Activated CD4-positive, alpha-beta T cell treated with anti-CD3 and anti-CD28 coated beads, Interleukin-2, Interleukin-6, amounts not matched to agents 100 ng/mL and 50 ng/mL, durations not matched to agents 16 hours and 8 hours (primary cell): ENCODE results near the gene PLA2G6.
"Not testable (repeated sequence)": the region's sequence is repeated elsewhere in the genome, so short reads cannot be mapped to it uniquely, and the experiment has no call there.

ENCODE experiments used
- DNase-seq: peaks from one replicate; pipeline ENCODE4 v3.0.0-alpha.2; 2020

The PLA2G6 gene

DNA sequence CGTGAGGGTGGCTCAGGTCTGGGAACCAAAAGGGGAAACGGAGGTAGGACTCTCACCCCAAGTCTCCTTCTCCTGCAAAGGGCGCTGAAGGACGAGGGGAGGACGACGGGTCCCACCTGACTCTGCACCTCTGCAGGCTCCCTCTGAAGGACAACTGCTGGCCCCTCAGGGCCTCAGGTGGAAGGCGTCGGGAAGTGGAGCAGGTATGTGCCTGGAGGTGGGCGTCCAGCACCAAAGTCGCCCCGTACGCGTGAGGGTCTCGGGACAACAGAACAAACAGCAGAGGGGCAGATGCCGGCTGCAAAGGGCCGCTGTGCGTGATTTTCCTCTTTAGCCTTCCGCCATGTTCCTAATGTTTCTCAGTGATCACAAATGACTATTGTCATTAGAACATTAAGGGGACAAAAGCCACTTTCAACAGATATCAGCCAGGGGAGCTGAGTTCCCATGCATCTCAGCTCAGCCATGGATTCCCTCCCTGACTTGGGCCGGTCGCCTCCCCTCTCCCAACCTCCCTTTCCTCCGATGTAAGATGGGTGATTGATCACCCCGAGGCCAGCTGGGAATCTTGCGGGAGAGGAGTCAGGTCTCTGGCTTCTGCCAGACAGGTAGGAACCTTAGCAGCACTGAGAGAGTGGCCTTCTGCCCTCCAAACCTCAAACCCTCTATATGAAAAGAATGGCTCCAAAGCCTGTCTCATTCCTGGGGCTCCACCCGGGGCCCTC lies 98.5 kb downstream of the PLA2G6 start:
- DNase-seq = no peak

DNA sequence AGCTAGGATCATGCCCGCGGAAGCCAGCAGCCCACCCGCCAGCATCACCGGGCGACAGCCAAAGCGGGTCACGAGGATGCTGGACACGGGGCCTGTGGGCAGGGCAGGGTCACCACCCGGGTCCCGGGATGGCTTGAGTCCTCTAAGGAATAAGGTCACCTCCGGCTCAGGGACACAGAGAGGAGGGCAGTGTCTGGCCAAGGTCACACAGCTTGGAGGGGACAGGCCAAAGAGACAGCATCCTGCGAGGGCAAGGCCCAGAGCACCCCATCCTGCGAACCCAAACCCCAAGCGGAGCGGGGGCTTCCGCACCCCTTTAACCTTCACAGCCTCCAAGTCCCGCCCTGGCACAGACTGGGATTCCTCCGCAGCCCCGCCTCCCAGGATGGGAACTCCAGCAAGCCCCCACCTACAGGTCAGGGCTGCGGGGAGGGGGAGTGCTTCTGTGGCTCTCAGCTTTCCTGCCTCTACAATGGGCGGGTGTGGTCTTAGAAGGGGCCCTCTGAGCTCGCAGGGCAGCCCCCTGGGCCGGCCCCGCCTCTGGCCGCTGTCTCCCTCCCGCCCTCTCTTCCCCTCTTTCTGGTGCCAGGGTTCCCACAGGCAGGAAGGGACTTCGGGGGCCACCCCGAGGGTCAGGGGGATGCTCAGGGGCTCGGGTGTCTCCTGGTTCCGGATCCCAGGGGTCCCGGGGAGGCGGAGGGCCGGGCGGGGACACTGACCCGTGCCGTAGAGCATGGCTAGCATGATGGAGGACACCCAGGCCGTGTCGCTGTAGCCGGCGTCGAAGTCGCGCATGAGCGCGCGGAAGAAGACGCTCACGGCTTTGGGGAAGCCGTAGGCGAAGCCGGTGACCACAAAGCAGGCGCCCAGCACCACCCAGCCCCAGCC lies 99.4 kb downstream of the PLA2G6 start:
- no peak for DNase-seq

DNA sequence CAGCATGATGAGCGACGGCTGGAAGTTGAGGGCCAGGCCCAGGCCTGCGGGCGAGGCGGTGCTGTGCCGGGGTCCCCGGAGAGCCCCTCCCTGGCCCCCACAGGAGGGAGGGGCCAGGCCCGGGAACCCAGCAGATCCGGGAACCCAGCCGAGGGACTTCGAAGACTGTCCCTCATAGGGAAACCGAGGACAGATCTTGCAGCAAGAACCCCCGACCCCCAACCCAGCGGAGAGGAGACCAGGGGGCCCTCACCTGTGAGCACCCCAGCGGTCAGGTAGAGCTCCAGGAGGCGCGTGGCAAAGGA lies 100.0 kb downstream of the PLA2G6 start:
- DNase-seq = no peak

DNA sequence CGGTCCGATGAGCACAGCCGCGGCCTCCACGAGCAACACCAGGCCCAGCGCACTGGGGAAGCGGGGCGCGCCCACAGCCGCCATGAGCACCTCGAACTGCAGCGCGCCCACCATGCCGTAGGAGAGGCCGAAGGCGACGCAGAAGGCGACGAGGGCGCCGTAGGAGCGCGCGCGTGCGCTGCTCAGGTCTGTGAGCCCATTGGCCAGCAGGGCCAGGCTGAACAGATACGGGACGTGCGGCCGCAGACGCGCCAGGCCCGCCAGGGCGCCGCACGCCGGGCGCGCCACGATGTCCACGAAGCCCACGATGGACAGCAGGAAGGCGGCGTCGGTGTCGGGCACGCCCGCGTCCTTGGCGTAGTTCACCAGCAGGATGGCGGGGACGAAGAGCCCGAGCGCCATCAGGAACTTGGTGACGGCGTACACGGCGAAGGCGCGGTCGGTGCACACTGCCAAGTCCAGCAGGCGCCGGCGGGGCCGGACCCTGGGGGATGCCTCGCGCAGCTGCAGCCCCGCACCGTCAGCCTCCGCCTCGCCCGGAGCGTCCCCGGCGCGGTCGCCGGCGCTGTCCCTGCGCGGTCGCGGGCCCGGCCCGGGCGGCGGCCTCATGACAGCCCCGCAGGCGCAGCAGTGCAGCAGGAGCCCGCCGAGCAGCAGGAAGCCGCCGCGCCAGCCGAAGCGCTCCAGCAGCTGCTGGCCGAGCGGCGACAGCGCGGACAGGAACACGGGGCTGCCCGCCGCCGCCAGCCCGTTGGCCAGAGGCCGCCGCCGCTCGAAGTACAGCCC lies 100.6 kb downstream of the PLA2G6 start:
- peak; percentile 19 for DNase-seq

DNA sequence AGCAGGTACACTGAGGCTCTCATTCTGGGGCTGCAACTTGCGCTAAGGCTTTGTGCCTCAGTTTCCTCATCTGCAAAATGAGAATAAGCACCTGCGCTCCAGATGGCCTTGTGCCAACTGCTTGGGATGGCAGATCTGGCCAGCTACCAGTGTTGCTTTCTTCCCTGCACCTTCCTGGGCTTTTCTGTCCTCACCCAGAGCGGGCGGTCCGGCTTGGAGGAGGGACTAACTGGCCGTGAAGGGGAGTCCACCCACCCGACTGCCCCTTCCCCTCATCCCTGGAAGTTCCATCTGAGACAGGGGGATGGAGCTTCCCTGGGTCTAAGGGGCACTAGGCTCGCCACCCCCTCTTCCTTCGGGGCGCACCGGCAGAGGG lies 101.2 kb downstream of the PLA2G6 start:
- DNase-seq = no peak

DNA sequence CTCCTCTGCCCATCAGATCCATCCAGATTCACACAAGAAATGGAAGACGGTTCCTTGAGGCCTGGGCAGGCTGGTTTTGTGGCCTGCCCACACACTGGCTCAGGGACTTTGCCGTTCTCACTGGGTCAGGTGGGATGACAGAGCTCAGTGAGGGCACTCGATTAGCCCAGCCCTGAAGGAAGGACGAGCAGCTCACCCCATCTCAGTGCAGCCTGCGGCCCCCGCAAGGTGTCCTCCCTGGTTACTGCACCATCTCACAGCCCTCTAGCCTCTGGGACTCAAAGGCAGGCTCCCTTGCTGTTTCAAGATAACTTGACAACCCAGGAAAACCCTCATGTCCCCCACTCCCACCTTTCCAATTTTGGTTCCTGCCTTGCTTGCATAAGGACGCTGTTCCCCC lies 101.8 kb downstream of the PLA2G6 start:
- no peak for DNase-seq

DNA sequence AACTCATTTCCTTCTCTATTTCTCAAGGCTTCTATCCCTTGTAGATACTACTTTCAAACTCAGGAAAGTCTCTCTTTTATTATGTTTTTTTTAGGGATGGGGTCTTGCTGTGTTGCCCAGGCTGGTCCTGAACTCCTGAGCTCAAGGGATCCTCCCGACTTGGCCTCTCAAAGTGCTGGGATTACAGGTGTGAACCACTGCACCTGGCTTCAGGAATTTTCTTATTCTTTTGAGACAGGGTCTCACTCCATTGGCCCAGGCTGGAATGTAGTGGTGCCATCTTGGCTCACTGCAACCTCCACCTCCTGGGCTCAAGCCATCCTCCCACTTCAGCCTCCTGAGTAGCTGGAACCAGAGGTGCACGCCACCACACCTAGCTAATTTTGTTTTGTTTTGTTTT lies 102.4 kb downstream of the PLA2G6 start:
- not testable (repeated sequence) for DNase-seq

DNA sequence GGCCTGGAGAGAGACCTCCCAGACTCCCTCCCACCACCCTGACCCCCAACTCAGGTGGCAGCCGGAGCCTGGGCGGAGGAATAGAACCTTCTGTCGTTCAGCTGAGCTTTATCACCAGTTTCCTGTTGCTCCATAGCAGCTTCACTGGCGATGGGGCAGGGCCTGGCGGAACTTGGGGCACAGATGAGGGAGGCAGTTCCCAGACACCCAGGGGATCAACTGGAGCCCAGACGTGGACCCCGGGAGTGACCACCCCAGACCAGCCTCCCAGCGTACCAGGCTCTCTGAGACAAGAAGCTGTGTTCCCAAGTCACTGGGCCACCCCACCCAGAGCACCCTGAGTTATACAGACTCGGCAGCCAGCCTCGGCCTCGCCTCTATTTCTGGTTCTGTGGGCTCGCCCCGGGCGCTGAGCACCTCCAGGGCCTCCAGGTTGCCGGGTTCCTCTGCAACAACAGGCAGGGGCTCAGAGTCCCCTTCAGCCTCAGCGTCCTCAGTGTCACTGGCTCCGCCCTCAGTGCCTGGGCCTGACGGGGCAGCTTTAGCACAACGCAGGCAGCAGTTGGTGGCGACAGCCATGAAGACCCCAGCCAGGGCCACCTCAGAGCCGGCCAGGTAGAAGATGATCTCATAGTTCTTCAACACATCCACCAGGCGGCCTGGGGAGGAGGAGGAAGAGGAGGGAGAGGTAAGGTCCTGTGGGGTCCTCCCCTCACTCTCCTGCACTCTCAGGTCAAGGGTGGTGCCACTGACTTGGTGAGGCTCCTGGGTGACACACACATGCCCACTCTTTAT lies 103.4 kb downstream of the PLA2G6 start:
- no peak for DNase-seq

DNA sequence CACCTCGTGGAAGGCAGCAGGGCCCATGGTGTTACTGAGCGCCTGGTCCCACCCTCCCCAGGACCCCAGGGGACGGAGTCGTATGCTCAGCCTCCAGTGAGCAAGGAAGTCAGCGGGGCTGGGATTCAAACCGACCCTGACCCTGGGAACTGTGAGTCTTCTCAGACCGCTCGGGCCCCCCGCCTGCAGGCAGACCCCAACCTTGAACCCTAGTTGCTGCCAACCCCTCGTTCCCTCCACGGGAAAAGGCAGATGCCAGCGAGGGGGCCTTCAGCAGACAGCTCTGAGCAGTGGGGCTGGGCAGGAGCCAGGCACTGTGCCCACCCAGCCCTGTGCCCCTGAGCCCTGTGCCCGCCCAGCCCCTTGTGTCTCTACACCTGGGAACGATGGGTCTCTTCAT lies 104.0 kb downstream of the PLA2G6 start:
- no peak for DNase-seq

DNA sequence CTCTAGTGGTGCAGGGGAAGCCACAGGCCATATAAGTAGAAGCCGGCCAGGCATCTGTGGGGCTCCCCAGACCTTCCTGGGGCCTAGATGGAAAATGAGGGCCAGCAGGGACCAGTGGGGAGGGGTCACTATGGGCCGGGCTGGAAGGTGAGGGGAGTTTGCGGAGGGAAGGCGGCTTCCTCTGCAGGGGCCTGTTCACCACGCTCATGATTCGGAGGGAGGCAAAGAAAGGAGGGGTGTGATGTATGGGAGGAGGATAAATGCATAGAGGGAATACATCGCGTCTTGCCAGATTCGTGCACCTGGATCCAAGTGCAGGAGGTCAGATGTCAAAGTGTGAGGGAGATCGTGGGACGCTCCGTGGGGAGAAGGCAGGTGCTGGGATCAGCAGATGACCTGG lies 104.5 kb downstream of the PLA2G6 start:
- DNase-seq = no peak

DNA sequence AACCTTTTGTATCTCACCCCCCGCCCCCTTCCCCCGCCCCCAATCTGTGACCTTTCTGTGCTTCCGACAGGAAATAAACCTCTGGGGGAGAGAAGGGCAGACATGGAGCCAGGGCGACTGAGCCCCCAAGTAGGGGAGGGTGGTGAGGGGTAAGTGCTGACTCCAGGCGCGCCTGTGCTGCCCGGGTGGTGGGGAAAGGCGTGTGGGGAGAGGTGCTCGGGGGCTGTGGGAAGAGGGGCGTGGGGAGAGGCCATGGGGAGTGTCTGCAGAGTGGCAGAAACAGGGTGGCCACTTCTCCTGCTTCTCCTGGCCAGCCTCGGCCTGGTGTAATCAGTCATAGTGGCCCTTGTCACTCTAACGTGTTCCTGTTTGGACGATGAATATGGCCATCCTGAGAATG lies 105.7 kb downstream of the PLA2G6 start:
- no peak for DNase-seq

DNA sequence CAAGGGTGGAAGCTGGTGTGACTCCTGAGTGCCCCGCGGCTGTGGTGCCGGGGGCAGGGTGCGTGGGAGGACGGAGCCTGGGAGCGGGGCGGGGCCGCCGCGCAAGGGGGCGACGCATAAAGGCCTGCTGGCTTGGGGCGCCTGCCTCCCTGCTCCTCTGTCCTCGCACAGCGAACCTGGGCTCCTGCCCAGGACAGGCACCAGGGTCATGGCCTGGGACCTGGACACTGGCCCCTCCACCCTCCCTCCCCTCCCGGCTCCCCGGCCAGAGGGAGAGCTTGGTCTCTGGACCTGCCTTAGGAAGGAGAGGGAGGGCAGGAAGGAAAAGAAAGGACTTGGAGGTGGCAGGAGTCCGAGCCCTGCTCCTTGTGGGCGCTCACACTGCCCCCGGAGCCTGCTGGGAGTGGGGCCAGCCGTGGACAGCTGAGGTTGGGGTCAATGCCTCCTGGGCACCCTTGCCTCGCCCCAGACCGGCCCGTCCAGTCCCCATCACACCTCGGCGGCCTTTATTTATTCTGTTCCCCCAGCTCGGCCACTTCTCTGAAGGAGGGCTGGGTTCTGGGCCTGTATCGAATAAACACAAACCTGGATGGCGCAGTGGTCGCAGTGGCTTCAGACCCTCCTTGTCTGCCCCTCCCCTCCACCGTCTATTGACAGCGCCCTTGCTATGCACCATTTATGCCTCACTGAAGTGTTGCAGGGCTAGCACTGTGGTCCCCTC lies 106.4 kb downstream of the PLA2G6 start:
- no peak for DNase-seq

DNA sequence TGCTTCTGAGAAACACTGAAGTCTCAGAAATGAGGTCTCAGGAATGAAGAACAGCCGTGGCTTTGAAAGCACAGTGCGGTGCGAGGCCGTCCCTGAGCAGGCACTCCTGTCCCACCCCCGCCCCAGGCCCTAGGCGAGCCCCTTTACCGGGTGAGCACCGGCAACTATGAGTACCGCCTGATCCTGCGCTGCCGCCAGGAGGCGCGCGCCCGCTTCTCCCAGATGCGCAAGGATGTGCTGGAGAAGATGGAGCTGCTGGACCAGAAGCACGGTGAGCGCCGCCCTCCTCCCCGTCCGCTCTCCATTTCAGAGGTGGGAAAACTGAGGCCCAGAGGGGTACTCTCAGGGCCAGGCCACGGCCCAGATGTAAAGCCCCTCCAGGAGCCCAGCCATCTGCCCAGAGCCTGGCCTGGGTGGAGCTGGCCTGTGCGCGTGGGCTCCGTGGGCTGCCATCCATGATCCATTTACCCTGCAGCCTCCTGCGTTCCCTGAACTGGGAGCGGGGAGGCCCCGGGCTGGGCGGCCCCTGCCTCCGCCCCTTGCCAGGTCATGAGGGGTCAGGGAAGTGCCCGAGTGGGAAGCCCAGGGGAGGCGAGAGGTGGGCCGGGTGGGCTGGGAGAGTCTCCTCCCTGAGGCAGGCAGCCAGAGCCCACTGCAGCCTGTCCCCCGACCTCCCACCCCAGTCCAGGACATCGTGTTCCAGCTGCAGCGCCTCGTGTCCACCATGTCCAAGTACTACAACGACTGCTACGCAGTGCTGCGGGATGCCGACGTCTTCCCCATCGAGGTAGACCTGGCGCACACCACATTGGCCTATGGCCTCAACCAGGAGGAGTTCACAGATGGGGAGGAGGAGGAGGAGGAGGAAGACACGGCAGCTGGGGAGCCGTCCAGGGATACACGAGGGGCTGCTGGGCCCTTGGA lies 107.2 kb downstream of the PLA2G6 start:
- no peak for DNase-seq

DNA sequence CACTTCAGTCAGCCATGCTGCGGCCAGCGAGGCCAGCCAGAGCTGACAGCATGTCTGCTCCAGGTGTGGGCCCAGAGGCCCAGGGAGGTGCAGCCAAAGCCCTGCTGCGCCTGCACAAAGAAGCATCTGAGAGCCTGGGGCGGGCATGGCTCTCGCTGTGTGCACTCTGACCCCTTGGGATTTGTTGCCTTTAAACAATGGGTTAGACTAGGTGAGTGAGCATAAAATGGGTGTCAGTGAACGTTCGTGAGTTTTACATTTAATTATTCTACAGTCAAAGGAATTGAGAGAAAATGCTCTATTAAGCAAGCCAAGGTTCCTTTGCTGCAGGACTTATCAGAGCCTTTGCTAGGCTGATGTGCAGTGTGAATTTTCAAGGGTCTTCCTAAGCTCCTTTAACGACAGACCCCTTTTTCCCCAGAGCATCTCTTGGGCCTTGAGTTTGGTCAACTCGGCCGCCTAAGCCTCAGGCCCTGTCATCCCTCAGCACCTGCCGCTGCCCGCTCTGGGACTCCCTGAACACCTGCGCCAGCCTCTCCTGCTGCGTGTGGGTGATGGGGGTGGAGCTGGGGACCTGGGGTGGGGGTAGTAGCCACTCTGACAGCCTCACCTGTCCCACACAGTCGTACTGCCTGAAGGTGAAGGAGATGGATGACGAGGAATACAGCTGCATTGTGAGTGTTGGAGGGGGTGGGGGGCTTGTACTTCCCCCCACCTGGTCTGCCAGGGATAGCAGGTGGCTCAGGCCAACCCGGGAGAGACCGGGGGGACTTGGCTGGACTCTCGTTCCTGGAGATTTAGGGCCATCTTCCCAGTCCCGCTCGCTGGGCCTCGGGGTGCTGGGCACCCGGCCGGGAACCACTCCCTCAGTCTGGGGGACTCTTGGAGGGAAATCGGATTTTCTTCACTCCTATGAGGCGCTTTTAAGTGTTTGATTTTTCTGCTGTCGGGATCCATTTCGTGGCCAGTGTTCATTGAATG lies 108.2 kb downstream of the PLA2G6 start:
- no peak for DNase-seq

DNA sequence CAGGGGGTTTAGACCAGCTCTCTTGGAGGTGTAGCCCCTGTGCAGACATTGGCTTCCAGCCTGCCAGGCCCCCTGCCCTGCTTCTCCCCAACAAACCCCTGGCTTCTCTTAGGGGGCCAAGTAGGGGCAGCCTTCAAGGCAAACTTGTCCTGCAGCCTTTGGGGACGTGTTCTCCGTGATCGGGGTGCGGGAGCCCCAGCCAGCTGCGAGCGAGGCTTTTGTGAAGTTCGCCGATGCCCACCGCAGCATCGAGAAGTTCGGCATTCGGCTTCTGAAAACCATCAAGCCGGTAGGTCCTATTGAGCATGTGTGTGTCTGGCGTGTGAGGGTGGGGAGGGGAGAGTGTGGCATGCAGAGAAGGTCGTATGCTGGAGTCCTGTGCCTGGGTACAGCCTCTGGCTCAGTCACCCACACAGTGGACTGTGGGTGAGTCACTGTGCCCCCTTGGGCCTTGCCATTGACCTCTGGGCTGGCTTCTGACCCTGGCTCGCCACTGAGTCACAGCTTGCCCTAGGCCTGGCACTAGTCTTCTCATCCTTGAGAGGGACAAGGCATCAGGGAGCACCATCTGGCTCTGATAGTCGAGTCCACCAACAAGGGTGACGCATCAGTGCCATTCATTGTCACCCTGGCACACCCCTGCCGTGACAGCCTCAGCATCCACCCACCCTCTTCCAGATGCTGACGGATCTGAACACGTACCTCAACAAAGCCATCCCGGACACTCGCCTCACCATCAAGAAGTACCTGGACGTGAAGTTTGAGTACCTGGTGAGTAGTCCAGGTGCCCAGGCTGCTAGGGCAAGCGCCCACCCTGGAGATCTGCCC lies 109.1 kb downstream of the PLA2G6 start:
- DNase-seq = no peak

DNA sequence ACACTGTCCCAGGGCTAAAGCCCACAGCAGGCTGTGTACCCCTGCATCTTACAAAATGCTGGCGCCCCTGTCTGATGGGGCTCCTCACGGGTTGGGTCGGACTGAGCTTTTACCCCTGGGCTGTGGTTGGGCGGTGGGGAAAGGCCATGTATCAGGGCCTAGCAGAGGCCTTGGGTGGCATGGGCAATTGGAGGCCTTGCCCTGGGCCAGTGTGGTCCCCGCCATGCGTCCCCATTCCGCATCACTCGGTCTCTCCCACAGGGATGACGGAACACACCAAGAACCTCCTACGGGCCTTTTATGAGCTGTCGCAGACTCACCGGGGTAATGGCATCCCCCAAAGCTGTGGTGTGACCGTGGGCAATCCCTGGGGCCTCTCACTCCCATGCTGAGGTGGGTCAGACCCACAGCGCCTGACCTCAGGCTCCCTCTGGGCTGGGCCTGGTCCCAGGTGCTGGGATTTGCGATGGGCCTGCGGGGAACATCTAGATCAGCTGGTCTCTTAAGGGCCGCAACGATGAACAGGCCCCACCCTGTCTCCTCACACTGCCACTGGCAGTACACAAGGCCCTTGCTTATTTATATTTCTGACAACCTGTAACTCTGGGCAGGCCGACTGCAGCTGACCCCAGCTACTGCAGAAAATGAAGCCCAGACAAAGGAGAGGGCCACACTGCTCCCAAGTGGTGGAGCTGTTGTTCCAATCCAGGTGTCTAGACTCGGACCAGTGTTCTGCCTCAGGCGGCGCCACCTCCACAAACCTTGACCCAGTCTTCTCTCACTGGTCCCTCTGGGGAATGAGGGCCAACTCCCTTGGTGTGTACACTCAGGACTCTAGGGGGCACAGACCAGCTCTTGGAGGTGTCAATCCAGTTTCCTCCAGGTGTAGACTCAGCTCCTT lies 110.0 kb downstream of the PLA2G6 start:
- DNase-seq = no peak

DNA sequence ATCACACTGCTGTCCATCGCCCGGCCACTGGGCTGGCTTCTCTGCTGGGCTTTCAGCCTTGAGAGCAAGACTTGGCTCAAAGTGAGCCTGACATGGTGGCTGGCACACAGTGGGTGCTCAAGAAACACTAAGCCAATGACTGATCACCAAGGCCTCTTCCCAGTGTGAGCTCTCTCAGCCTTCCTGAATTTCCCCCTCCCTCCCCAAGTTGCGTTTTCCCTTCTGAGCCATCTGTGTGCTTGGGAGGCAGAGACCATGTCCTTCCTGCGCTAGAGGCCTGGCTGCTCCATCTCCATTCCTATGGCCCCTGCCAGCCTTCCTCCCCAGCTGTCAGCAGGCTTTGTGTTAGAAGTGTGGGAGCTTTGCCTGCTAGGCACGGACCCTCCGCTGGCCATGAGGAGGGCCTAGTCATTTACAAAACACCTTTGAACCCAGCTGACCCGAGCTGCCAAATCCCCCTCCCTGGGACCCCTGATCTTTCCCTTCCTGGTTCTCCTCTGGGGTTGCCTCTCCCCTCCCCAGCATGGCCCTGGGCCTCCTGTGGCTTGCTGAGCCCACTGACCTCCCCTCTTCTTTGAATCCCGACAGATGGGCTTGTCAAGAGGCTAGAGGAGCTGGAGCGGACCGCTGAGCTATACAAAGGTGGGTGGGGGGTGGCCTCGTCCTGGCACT lies 111.2 kb downstream of the PLA2G6 start:
- DNase-seq = no peak
